Thyroid gland (tissue), 4 donors: ENCODE results near the gene TCEA2. TPM values are rescaled to one million over a fixed set of nuclear protein-coding genes. Genes with fewer than 3 reads are reported as not detected.
A peak's percentile ranks its signal among the peaks of the same experiment; 100 is the strongest.

Source experiments
- DNase-seq, 2 donors: peaks; one replicate each; pipeline ENCODE4 v3.0.0-alpha.2; 2019
- H3K27ac ChIP-seq, 3 donors: fragments of 200-600 bp; sonication (generic); 1 replicate in 2 of 3; 2 replicates in 1 of 3; pipeline ENCODE4 v1.5.1; 2016 to 2019; ENCODE audit warnings: mild to moderate bottlenecking in 1 of 3, moderate library complexity in 1 of 3
- H3K27me3 ChIP-seq: fragments of 200-600 bp; sonication (generic); one replicate; pipeline ENCODE4 v1.5.1; 2019
- H3K36me3 ChIP-seq, 2 donors: fragments of 200-600 bp; sonication (generic); one replicate each; pipeline ENCODE4 v1.5.1; 2016 to 2019
- H3K4me1 ChIP-seq, 2 donors: fragments of 200-600 bp; sonication (generic); one replicate each; pipeline ENCODE4 v1.5.1; 2017 to 2019
- H3K4me3 ChIP-seq, 3 donors: fragments of 200-600 bp; sonication (generic); replicated peaks in 1 of 3; 1 replicate in 2 of 3; 2 replicates in 1 of 3; pipeline ENCODE4 v1.5.1; 2016; ENCODE audit warnings: mild to moderate bottlenecking in 1 of 3
- H3K9me3 ChIP-seq: fragments of 200-600 bp; sonication (generic); one replicate; pipeline ENCODE4 v1.5.1; 2017
- POLR2A ChIP-seq, 2 donors: fragments of 450-650 bp; IDR thresholded peaks; one replicate each; pipeline ENCODE4 v1.6.1; 2017; ENCODE audit warnings: antibody characterized with exemption in 2 of 2, mild to moderate bottlenecking in 2 of 2, moderate library complexity in 1 of 2
- WGBS, 2 donors: methylation state at CpG; one replicate each; pipeline ENCODE4 v1.1.5; 2017; 5-methylcytosine and 5-hydroxymethylcytosine counted together
- intact Hi-C: fragments of 100-400 bp; cut with DNase I; formaldehyde crosslinking; loops from one replicate; pipeline ENCODE4 v1.15.1; 2023
- total RNA-seq, 4 donors: library from RNA; depleted of rRNA; stranded (reverse); fragments of >200 nt; gene quantifications; one replicate each; pipeline ENCODE4 v1.2.3, GENCODE V29; 2016
- TF ChIP-seq, protein P1 (sequence below), 6 experiments: fragments of 200-600 bp in 3 of 6; fragments of 450-650 bp in 3 of 6; sonication (generic) in 3 of 6; IDR thresholded peaks; one replicate each; pipeline ENCODE4 v1.5.1; 2016 to 2019; ENCODE audit warnings: antibody characterized with exemption in 6 of 6, mild to moderate bottlenecking in 2 of 6, inconsistent platforms in 1 of 6, moderate library complexity in 1 of 6

TCEA2 gene
- total RNA-seq, 4 donors from 2014 or later, result 20.9 to 43.1 (median 24.4) TPM

DNA sequence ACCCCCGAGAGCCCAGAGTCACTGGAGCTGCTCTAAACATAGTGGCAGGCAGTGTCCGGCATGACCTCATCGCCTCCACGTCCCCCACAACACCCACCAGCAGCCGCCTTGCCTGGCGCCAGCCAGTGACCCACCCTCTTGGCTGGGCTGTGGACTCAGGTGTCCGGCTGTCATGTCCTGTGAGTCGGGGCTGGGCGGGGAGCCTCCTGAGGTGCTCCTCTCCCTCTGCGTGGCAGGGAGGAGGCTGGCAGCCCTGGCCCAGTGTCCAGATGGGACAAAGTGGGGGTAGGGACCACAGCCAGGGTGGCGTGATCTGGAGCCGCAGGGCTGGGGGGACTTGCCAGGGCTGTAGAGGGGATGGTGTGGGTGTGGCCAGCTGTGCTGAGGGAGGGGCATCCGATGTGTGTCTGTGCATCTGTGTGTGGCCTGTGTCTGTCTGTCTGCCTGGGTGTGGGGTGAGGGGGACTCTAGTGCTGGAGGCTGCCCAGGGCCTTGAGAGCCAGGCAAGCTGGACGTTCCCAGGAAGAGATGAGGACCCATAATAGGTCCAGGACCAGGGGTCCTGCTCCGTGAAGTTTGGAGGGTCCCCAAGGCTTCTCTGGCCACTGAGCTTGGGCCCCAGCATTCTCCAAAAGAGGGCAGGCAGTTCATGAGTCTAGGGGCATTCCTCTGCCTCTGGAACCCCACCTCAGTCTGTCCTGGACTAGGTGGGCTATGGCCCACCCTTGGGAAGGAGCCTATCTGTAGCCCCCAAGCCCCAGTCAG, 11.3 kb upstream of the TCEA2 start:
- no peak overlapping the region for H3K4me3 ChIP-seq
- TF ChIP-seq POLR2A (IDR thresholded peaks at IDR 0.05), result no peak
- TF ChIP-seq, protein P1, sequence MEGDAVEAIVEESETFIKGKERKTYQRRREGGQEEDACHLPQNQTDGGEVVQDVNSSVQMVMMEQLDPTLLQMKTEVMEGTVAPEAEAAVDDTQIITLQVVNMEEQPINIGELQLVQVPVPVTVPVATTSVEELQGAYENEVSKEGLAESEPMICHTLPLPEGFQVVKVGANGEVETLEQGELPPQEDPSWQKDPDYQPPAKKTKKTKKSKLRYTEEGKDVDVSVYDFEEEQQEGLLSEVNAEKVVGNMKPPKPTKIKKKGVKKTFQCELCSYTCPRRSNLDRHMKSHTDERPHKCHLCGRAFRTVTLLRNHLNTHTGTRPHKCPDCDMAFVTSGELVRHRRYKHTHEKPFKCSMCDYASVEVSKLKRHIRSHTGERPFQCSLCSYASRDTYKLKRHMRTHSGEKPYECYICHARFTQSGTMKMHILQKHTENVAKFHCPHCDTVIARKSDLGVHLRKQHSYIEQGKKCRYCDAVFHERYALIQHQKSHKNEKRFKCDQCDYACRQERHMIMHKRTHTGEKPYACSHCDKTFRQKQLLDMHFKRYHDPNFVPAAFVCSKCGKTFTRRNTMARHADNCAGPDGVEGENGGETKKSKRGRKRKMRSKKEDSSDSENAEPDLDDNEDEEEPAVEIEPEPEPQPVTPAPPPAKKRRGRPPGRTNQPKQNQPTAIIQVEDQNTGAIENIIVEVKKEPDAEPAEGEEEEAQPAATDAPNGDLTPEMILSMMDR (IDR thresholded peaks at IDR 0.05), result no peak
- peaks cover 4% of the 10 kb centered on the region in 2 donors for H3K36me3 ChIP-seq
- peaks cover 3 to 10% of the 10 kb centered on the region in 2 donors for H3K4me1 ChIP-seq
- WGBS, 2 donors, result 66 to 72% methylated on average over 6 to 10 of the region's 15 CpGs
- no peaks in the 10 kb centered on the region for H3K9me3 ChIP-seq
- peaks cover 4% of the 10 kb centered on the region for H3K27me3 ChIP-seq
- intact Hi-C loops, result no loop called here
- H3K27ac ChIP-seq, result peak overlapping the region; percentile 35 to 70 (median 68)
- peak; percentile 35 to 48 for DNase-seq

DNA sequence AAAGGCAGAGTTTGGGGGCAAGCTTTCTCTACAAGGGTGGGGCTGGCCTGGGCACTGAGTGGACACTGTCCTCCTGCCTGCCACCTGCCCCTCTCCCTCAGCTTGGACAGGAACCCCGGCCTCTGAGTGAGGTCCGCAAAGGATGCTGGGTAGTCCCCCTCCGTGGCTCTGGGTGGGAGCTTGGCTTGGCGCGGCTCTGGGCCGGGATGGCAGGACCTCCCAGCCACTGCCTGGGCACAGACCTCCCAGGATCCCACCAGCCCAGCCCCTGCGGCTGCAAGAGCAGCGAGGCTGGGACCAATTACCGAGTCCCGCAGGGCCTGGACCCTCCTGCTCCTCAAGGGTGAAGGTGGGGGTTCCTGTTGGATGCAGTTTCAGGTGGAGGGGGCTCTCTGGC, 10.7 kb upstream of the TCEA2 start:
- TF ChIP-seq POLR2A (IDR thresholded peaks at IDR 0.05), result no peak
- TF ChIP-seq, protein P1 (IDR thresholded peaks at IDR 0.05), result no peak
- Histone ChIP-seq H3K4me3 (no peak overlapping the region), H3K27ac (peak overlapping the region; percentile 35 to 70 (median 52)), H3K27me3 (peaks cover 4% of the 10 kb centered on the region), H3K9me3 (no peaks in the 10 kb centered on the region), H3K36me3 (peaks cover 4% of the 10 kb centered on the region in 2 donors), H3K4me1 (peaks cover 3 to 10% of the 10 kb centered on the region in 2 donors)
- no peak for DNase-seq
- intact Hi-C loops, result no loop called here
- 86 to 100% methylated on average over 2 to 4 of the region's 10 CpGs for WGBS, 2 donors

- DNase-seq, result no peak
- intact Hi-C loops, result no loop called here
- Histone ChIP-seq H3K36me3 (no peaks in the 10 kb centered on the region), H3K9me3 (no peaks in the 10 kb centered on the region), H3K4me1 (peaks cover 3 to 10% of the 10 kb centered on the region in 2 donors), H3K27ac (peak overlapping the region in 2 of 3 donors; percentile 52 to 70), H3K27me3 (peaks cover 4% of the 10 kb centered on the region), H3K4me3 (no peak overlapping the region)
- TF ChIP-seq, protein P1 (IDR thresholded peaks at IDR 0.05), result no peak
- TF ChIP-seq POLR2A (IDR thresholded peaks at IDR 0.05), result no peak
- WGBS, 2 donors, result 78 to 80% methylated on average over 22 to 23 of the region's 33 CpGs
These were observed 9.8 kb upstream of the TCEA2 start for GRCh38 chr20:64052987-64053840.

GRCh38 chr20:64053841-64054661, 8.9 kb upstream of the TCEA2 start:
- Histone ChIP-seq H3K27ac (peak overlapping the region; percentile 26 to 36 (median 33)), H3K27me3 (peaks cover 4% of the 10 kb centered on the region), H3K4me3 (no peak overlapping the region), H3K4me1 (peaks cover 3 to 5% of the 10 kb centered on the region in 2 donors), H3K9me3 (no peaks in the 10 kb centered on the region), H3K36me3 (no peaks in the 10 kb centered on the region)
- 33 to 34% methylated on average over 6 to 7 of the region's 17 CpGs for WGBS, 2 donors
- intact Hi-C loops, result no loop called here
- TF ChIP-seq, protein P1 (IDR thresholded peaks at IDR 0.05), result no peak
- no peak for TF ChIP-seq POLR2A (IDR thresholded peaks at IDR 0.05)
- DNase-seq, result peak; percentile 36 to 45
